Vagina (tissue), 2 donors: ENCODE data around the gene PARD3.

Source experiments
- CTCF ChIP-seq, 3 experiments: fragments of 450-650 bp in 2 of 3; fragments of 200-600 bp in 1 of 3; sonication (generic) in 1 of 3; IDR thresholded peaks; one replicate each; pipeline ENCODE4 v1.5.1; 2017 to 2019; ENCODE audit warnings: antibody characterized with exemption in 3 of 3, mild to moderate bottlenecking in 2 of 3, moderate library complexity in 2 of 3
- POLR2A ChIP-seq, 2 donors: fragments of 450-650 bp; IDR thresholded peaks; one replicate each; pipeline ENCODE4 v1.6.1; 2017; ENCODE audit warnings: antibody characterized with exemption in 2 of 2, mild to moderate bottlenecking in 2 of 2, moderate library complexity in 2 of 2

GRCh38 chr10:34858003-34858402 is 42.9 kb upstream of the PARD3 start:
- TF ChIP-seq CTCF (IDR thresholded peaks at IDR 0.05) (no peak), POLR2A (IDR thresholded peaks at IDR 0.05) (no peak)
